Gastroesophageal sphincter (tissue), 3 donors: Measurements from ENCODE around the gene ZW10.

Source experiments
- EP300 ChIP-seq: sonication (generic); formaldehyde crosslinking; IDR thresholded peaks from one replicate; pipeline ENCODE4 v1.6.1; 2017; ENCODE audit warnings: antibody characterized with exemption, mild to moderate bottlenecking
- POLR2A ChIP-seq, 2 donors: fragments of 450-650 bp; IDR thresholded peaks; one replicate each; pipeline ENCODE4 v1.6.1; 2017; ENCODE audit warnings: antibody characterized with exemption in 2 of 2, mild to moderate bottlenecking in 2 of 2, moderate library complexity in 1 of 2
- POLR2AphosphoS5 ChIP-seq: sonication (generic); formaldehyde crosslinking; IDR thresholded peaks from one replicate; pipeline ENCODE4 v1.6.1; 2017; ENCODE audit warnings: antibody characterized with exemption
- TF ChIP-seq, protein P1 (sequence below), 4 experiments: fragments of 200-600 bp in 2 of 4; fragments of 450-650 bp in 2 of 4; sonication (generic) in 1 of 4; IDR thresholded peaks; one replicate each; pipeline ENCODE4 v1.5.1; 2017 to 2019; ENCODE audit warnings: antibody characterized with exemption in 4 of 4, mild to moderate bottlenecking in 2 of 4, moderate library complexity in 2 of 4

DNA sequence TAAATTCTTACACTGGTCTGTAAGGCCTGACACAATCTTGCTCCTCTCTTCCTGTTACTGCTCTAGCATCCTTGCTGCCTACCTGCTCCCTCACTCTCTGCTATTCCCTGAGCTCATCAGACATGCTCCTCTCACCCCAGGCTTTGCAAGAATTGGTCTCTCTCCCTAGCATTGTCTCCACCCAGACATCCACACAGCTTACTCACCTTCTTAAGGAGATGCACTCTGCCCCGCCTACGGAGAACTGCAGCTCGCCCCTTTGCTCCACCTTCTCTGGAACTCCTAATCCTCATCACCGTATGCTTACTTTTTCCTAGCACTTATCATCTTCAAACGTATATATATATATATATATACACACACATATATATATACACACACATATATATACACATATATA, 44.0 kb downstream of the ZW10 start:
- TF ChIP-seq, protein P1, sequence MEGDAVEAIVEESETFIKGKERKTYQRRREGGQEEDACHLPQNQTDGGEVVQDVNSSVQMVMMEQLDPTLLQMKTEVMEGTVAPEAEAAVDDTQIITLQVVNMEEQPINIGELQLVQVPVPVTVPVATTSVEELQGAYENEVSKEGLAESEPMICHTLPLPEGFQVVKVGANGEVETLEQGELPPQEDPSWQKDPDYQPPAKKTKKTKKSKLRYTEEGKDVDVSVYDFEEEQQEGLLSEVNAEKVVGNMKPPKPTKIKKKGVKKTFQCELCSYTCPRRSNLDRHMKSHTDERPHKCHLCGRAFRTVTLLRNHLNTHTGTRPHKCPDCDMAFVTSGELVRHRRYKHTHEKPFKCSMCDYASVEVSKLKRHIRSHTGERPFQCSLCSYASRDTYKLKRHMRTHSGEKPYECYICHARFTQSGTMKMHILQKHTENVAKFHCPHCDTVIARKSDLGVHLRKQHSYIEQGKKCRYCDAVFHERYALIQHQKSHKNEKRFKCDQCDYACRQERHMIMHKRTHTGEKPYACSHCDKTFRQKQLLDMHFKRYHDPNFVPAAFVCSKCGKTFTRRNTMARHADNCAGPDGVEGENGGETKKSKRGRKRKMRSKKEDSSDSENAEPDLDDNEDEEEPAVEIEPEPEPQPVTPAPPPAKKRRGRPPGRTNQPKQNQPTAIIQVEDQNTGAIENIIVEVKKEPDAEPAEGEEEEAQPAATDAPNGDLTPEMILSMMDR (IDR thresholded peaks at IDR 0.05), result no peak
- no peak for TF ChIP-seq POLR2AphosphoS5
- TF ChIP-seq POLR2A (IDR thresholded peaks at IDR 0.05), result no peak
- no peak for TF ChIP-seq EP300
